HepG2 (cell line): Measurements from ENCODE around the gene NPC1. TPM values are rescaled to one million over a fixed set of nuclear protein-coding genes. Genes with fewer than 3 reads are reported as not detected.

Experiments used
- ATAC-seq: fragments of 200-7000 bp; cut with Tn5 transposase; 3 replicates; pipeline ENCODE4 v1.9.1; 2020; ENCODE audit warnings: mild to moderate bottlenecking, moderate library complexity
- BruUV-seq: library from RNA; stranded (reverse); fragments of 400-500 nt; replicated peaks from 2 replicates; lab custom pipeline; 2021; lab: Mats Ljungman, UMichigan
- CTCF ChIA-PET: fragments of 300-600 bp; formaldehyde crosslinking; extraction: SDS; loops from one replicate; lab custom pipeline; 2021; ENCODE audit warnings: low total read pairs, inconsistent platforms, low intra/inter-chr PET ratio; lab: Yijun Ruan, JAX
- POLR2A ChIA-PET: fragments of 350-600 bp; sonication (Branson Sonifier 250); formaldehyde crosslinking; loops from one replicate; lab custom pipeline; 2020; ENCODE audit warnings: antibody characterized with exemption, inconsistent platforms; lab: Yijun Ruan, JAX
- DNase-seq: peaks from one replicate; pipeline ENCODE4 v3.0.0-alpha.2; 2015; ENCODE audit warnings: low spot score
- FAIRE-seq: peaks from 3 replicates; lab custom pipeline; 2011; peaks lifted over from hg19 to GRCh38; lab: Jason Lieb, UNC
- H2AFZ ChIP-seq: one replicate; pipeline ENCODE4 v1.6.1; 2011; ENCODE audit warnings: low read length, inconsistent platforms
- H3K27ac ChIP-seq: fragments of 300-600 bp; 3 replicates; pipeline ENCODE4 v1.8.0; 2011; ENCODE audit warnings: mixed run types, mild to moderate bottlenecking, mixed read lengths, low read length, inconsistent platforms; ENCODE audit not compliant: insufficient read depth; ENCODE audit errors: extremely low read length
- H3K27me3 ChIP-seq, 2 experiments: fragments of 200-600 bp in 1 of 2; 2 replicates in 1 of 2; 3 replicates in 1 of 2; pipeline versions ENCODE4 v1.6.0 to v1.8.0; 2011; ENCODE audit warnings: low read length in 2 of 2, mild to moderate bottlenecking in 2 of 2, moderate library complexity in 2 of 2, inconsistent platforms in 1 of 2; ENCODE audit not compliant: insufficient read depth in 2 of 2, control insufficient read depth in 1 of 2
- H3K36me3 ChIP-seq, 2 experiments: fragments of 200-600 bp in 1 of 2; replicated peaks in 1 of 2; 2 replicates in 1 of 2; 3 replicates in 1 of 2; pipeline versions ENCODE4 v1.5.1 to v1.8.0; 2011; ENCODE audit warnings: low read length in 2 of 2, inconsistent platforms in 1 of 2; ENCODE audit not compliant: insufficient read depth in 2 of 2, control insufficient read depth in 1 of 2
- H3K4me1 ChIP-seq: 2 replicates; pipeline ENCODE4 v1.5.1; 2012; ENCODE audit warnings: low read length, inconsistent platforms; ENCODE audit not compliant: insufficient read depth
- H3K4me2 ChIP-seq: 2 replicates; pipeline ENCODE4 v1.6.0; 2011; ENCODE audit warnings: low read depth, low read length, inconsistent platforms
- H3K4me3 ChIP-seq, 3 experiments: fragments of 200-600 bp in 1 of 3; sonication (generic), shearing (Covaris generic) in 1 of 3; replicated peaks in 1 of 3; 2 replicates each; pipeline ENCODE4 v1.5.1; 2011 to 2016; ENCODE audit warnings: low read length in 3 of 3, inconsistent platforms in 2 of 3, low read depth in 2 of 3, mild to moderate bottlenecking in 2 of 3, control low read depth in 1 of 3, mixed read lengths in 1 of 3; ENCODE audit not compliant: insufficient read depth in 1 of 3
- H3K79me2 ChIP-seq: one replicate; pipeline ENCODE4 v1.6.1; 2011; ENCODE audit warnings: low read length, inconsistent platforms; ENCODE audit not compliant: insufficient read depth
- H3K9ac ChIP-seq: 2 replicates; pipeline ENCODE4 v1.6.0; 2011; ENCODE audit warnings: mild to moderate bottlenecking, low read depth, low read length, inconsistent platforms; ENCODE audit not compliant: insufficient read depth
- H3K9me3 ChIP-seq: 2 replicates; pipeline ENCODE4 v1.5.1; 2012; ENCODE audit warnings: mild to moderate bottlenecking, low read length
- H4K20me1 ChIP-seq: 2 replicates; pipeline ENCODE4 v1.6.0; 2011; ENCODE audit warnings: inconsistent platforms, mild to moderate bottlenecking, low read length, moderate library complexity; ENCODE audit not compliant: insufficient read depth
- AGO1 ChIP-seq: fragments of 200-400 bp; formaldehyde crosslinking; IDR thresholded peaks from 2 replicates; pipeline ENCODE4 v1.6.1; 2017; ENCODE audit warnings: mild to moderate bottlenecking, low read depth, low read length, moderate library complexity; ENCODE audit not compliant: poor library complexity, severe bottlenecking
- CC2D1A ChIP-seq: sonication (generic); formaldehyde crosslinking; IDR thresholded peaks from 2 replicates; pipeline ENCODE4 v1.8.1; 2023; ENCODE audit warnings: mild to moderate bottlenecking, missing genetic modification reagents
- CENPT ChIP-seq: sonication (generic); formaldehyde crosslinking; IDR thresholded peaks from 2 replicates; pipeline ENCODE4 v1.8.0; 2022; ENCODE audit warnings: low read depth, mild to moderate bottlenecking, moderate library complexity, missing genetic modification reagents
- CERS6 ChIP-seq: sonication (generic); formaldehyde crosslinking; IDR thresholded peaks from 2 replicates; pipeline ENCODE4 v1.5.0; 2020; ENCODE audit warnings: missing genetic modification reagents
- UBTF ChIP-seq: sonication (generic); formaldehyde crosslinking; IDR thresholded peaks from 2 replicates; pipeline ENCODE4 v1.4.0; 2020; ENCODE audit warnings: mild to moderate bottlenecking, missing genetic modification reagents
- ZBTB43 ChIP-seq: sonication (generic); formaldehyde crosslinking; conservative IDR thresholded peaks from 2 replicates; pipeline ENCODE4 v1.4.0; 2020; ENCODE audit warnings: missing genetic modification reagents
- ZBTB7A ChIP-seq: sonication (generic); formaldehyde crosslinking; IDR thresholded peaks from 2 replicates; pipeline ENCODE4 v1.8.0; 2022; ENCODE audit warnings: mild to moderate bottlenecking, missing genetic modification reagents
- ZNF660 ChIP-seq: sonication (generic); formaldehyde crosslinking; IDR thresholded peaks from 2 replicates; pipeline ENCODE4 v1.5.1; 2020; ENCODE audit warnings: mild to moderate bottlenecking, low read depth, missing genetic modification reagents, borderline replicate concordance
- ZNF687 ChIP-seq: sonication (generic); formaldehyde crosslinking; IDR thresholded peaks from 2 replicates; pipeline ENCODE4 v1.5.1; 2020; ENCODE audit warnings: mild to moderate bottlenecking, missing genetic modification reagents, moderate library complexity
- ZNF841 ChIP-seq: sonication (generic); formaldehyde crosslinking; IDR thresholded peaks from 2 replicates; pipeline ENCODE4 v1.8.1; 2023; ENCODE audit warnings: missing genetic modification reagents, borderline replicate concordance
- ZNF850 ChIP-seq: sonication (generic); formaldehyde crosslinking; conservative IDR thresholded peaks from 2 replicates; pipeline ENCODE4 v1.9.0; 2021; ENCODE audit warnings: mild to moderate bottlenecking, missing genetic modification reagents
- WGBS: methylation state at CpG from one replicate; pipeline ENCODE4 v1.1.6; 2017; ENCODE audit warnings: low lambda C conversion rate; 5-methylcytosine and 5-hydroxymethylcytosine counted together
- in situ Hi-C: cut with HindIII; loops from 2 replicates; pipeline ENCODE4 v1.10.0; 2017; ENCODE audit warnings: low pct_unique_long_range_greater_than_20kb; ENCODE audit not compliant: extremely low pct_ligation_motif_present
- intact Hi-C: fragments of 100-400 bp; cut with micrococcal nuclease; formaldehyde crosslinking; loops from one replicate; pipeline ENCODE4 v1.10.0; 2022; ENCODE audit not compliant: unreplicated experiment
- polyA plus RNA-seq, 8 experiments: library from polyadenylated mRNA; depleted of rRNA in 3 of 8; stranded (reverse) in 7 of 8; unstranded in 1 of 8; fragments of >200 nt; fragmentation: Illumina TruSeq in 4 of 8; extraction: Trizol in 4 of 8; gene quantifications; 2 replicates each; pipeline versions ENCODE4 v1.2.1 to v1.2.3, GENCODE V29; 2011 to 2016; ENCODE audit warnings: low read depth in 4 of 8, missing spikeins in 1 of 8, mixed read lengths in 1 of 8; ENCODE audit not compliant: insufficient read depth in 1 of 8
- total RNA-seq, 5 experiments: library from RNA; depleted of rRNA; stranded (reverse); fragments of >200 nt; fragmentation: Illumina TruSeq; extraction: Trizol; gene quantifications; 2 replicates each; pipeline ENCODE4 v1.2.3, GENCODE V29; 2016; ENCODE audit warnings: low read depth in 1 of 5

The NPC1 gene
- total and polyA plus RNA-seq, 2 of the 13 experiments (the other 11 are each of a cell fraction or from before 2014, with no cell fraction given), result 46.5 to 114 TPM

GRCh38 chr18:23619388-23619881, 33.1 kb upstream of the NPC1 start:
- Histone ChIP-seq H3K4me3 (peak overlapping the region; percentile 30 to 69 (median 31); a peak in 5 of 6 replicates), H4K20me1 (no peaks in the 10 kb centered on the region), H3K36me3 (no peaks in the 10 kb centered on the region), H3K27ac (no peak overlapping the region), H3K9ac (no peak overlapping the region), H2AFZ (no peak overlapping the region), H3K4me2 (peak overlapping the region; percentile 85), H3K4me1 (peaks cover 28% of the 10 kb centered on the region), H3K9me3 (no peaks in the 10 kb centered on the region), H3K27me3 (peaks cover 1 to 31% of the 10 kb centered on the region in 2 experiments; a peak in 3 of 5 replicates), H3K79me2 (no peaks in the 10 kb centered on the region)
- DNase-seq (no peak), FAIRE-seq (no peak), ATAC-seq (peak; percentile 48)
- in situ Hi-C loops (no loop called here), intact Hi-C loops (no loop called here)
- ChIA-PET CTCF (no interaction called here), POLR2A (no interaction called here)
- no TSS peak for BruUV-seq
- WGBS, result 65% methylated on average over 25 of the region's 41 CpGs
- TF ChIP-seq CERS6 (CRISPR knock-in tag), result no peak
- TF ChIP-seq ZNF841, result no peak
- TF ChIP-seq ZNF850 (CRISPR knock-in tag), result no peak
- peak; percentile 44; the same call in 1 of the 2 replicates for TF ChIP-seq ZNF687 (CRISPR knock-in tag)
- TF ChIP-seq ZBTB43, result no peak
- TF ChIP-seq CENPT (CRISPR knock-in tag), result 0 out of 2 replicates have a peak, but pooled peaks have one; percentile 41
- TF ChIP-seq ZBTB7A (CRISPR knock-in tag), result no peak
- peak; percentile 8 for TF ChIP-seq AGO1
- peak; percentile 18; the same call in 1 of the 2 replicates for TF ChIP-seq UBTF
- TF ChIP-seq CC2D1A (CRISPR knock-in tag), result no peak
- TF ChIP-seq ZNF660, result no peak
